ENCODE measurements around the gene NEU3.

- TF ChIP-seq CTCF (IDR thresholded peaks at IDR 0.05) (no peak), POLR2A (IDR thresholded peaks at IDR 0.05) (no peak), EP300 (IDR thresholded peaks at IDR 0.05) (no peak)
These were observed 52.5 kb downstream of the NEU3 start for GRCh38 chr11:75041263-75041662.

All from upper lobe of left lung (tissue), 4 donors.